Measurements from ENCODE around the gene CYYR1.
"Not testable (repeated sequence)": the region's sequence is repeated elsewhere in the genome, so short reads cannot be mapped to it uniquely, and the experiment has no call there.

The CYYR1 gene

DNA sequence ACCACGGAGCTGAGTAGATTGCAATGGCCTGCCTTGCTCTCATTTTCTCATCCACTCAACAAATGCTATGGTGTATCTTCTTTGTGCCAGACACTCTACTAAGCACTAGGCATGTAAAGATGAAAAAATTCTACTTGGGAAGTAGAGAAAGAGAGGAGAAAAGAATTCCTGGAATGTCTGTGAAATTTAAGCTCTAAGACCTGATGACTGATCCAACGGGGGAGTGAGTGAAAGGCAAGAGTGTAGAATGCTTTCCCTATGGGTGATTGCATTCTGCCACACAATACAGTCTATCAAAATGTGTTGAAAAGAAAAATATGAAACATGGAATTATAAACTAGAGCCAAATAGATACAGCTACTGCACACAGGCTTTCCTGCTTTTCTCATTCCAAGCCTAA, 82.3 kb downstream of the CYYR1 start:
- no peak for DNase-seq (ENCODE audit: low read depth, low spot score)

DNA sequence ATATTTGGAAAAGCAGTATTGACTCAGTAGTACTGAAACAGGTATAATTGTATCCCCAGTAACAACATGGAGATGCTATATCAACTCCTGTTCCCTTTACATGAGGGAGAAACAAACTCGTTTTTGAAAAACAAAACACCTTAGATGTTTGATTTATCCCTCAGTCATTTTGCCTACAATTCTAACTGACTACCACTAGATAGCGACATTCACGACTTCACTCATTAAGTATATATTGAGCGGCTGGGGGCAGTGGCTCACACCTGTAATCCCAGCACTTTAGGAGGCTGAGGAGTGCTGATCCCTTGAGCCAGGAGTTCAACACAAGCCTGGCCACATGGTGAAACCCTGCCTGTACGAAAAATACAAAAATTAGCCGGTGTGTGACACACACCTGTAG, 83.3 kb downstream of the CYYR1 start:
- DNase-seq (ENCODE audit: low read depth, low spot score) = no peak

GRCh38 chr21:26487981-26488480, 85.1 kb downstream of the CYYR1 start:
- DNase-seq (ENCODE audit: low read depth, low spot score) = no peak

- no peak for DNase-seq (ENCODE audit: low read depth, low spot score)
These were observed 99.6 kb downstream of the CYYR1 start for GRCh38 chr21:26473471-26473870.

DNA sequence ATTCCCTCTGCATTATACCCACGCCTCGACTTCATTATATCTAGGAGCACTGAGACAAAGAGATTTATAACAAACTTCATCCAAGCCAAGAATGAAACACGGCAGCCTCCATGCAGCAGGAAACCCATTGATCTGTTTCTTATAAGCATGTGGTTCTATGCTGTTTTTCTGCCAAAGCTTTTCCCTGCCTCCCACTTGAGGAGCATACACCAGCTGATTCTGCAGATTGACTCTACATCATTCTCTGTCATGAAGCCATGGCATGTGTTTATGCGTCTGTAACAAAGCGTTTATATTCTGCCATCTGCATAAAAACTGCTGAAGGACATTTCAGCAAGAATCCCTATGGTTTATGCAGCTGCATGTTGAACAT, 102.0 kb downstream of the CYYR1 start:
- no peak for DNase-seq (ENCODE audit: low read depth, low spot score)

- DNase-seq (ENCODE audit: low read depth, low spot score) = no peak
These were observed 102.6 kb downstream of the CYYR1 start for GRCh38 chr21:26470351-26471098.

GRCh38 chr21:26469789-26470188, 103.3 kb downstream of the CYYR1 start:
- DNase-seq (ENCODE audit: low read depth, low spot score) = no peak

- no peak for DNase-seq (ENCODE audit: low read depth, low spot score)
These were observed 107.2 kb downstream of the CYYR1 start for GRCh38 chr21:26465916-26466315.

GRCh38 chr21:26461500-26461899, 111.6 kb downstream of the CYYR1 start:
- DNase-seq (ENCODE audit: low read depth, low spot score) = no peak

DNA sequence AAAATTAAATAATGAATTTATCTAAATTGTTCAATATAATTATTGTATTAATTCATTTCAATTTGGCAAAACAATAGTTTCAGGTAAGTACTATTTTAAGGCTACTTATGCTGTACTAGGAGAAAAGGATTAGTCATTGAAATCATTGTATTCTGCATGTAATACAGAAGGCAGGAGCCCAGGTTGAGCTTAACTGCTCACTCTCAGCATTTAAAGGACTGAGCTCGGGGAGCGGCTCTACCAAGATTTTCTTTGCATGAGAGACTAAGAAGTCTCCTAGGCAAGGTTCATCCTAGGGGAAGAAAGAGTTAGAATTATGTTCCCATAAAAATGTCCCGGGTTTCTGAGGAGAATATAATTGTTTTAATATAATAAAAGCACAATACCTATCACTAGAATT, 112.5 kb downstream of the CYYR1 start:
- DNase-seq (ENCODE audit: low read depth, low spot score) = no peak

GRCh38 chr21:26458854-26459253, 114.2 kb downstream of the CYYR1 start:
- DNase-seq (ENCODE audit: low read depth, low spot score) = not testable (repeated sequence)

DNA sequence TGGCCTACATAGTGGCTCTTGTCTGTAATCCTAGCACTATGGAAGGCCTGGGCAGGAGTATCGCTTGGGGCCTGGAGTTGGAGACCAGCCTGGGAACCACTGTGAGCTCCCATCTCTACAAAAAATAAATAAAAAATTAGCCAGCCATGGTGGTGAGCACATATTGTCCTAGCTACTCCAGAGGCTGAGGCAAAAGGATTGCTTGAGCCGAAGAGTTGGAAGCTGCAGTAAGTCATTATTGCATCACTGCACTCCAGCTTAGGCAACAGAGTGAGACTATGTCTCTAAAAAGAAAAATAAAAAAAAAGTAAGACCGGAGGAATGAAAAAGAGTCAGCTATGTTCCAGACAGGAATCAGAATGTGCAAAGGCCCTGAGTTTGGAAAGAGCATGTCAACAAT, 115.3 kb downstream of the CYYR1 start:
- no peak for DNase-seq (ENCODE audit: low read depth, low spot score)

- no peak for DNase-seq (ENCODE audit: low read depth, low spot score)
These were observed 119.8 kb downstream of the CYYR1 start for GRCh38 chr21:26453267-26453666.

GRCh38 chr21:26451081-26451740, 121.9 kb downstream of the CYYR1 start:
- no peak for DNase-seq (ENCODE audit: low read depth, low spot score)

- no peak for DNase-seq (ENCODE audit: low read depth, low spot score)
These were observed 123.9 kb downstream of the CYYR1 start for GRCh38 chr21:26449161-26449560.

DNA sequence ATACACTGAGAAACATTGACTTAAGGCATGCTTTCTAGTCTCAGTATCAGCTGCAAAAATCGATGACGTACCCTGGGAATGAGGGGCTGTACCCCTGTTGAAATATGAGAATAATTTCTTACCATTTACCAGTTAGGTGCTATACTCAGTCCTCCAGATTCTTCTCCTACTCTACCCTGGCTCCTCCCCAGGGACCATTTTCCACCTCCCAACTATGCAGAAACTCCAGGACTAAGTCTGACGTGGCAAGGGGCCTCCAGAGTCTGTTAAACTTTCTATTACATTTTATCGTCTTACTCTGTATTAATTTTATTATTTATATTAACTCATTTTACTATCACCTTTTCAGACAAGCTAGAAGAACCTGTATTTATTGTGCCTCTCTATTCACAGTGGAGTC, 124.3 kb downstream of the CYYR1 start:
- DNase-seq (ENCODE audit: low read depth, low spot score) = no peak

GRCh38 chr21:26447932-26448475, 125.1 kb downstream of the CYYR1 start:
- DNase-seq (ENCODE audit: low read depth, low spot score) = no peak

- no peak for DNase-seq (ENCODE audit: low read depth, low spot score)
These were observed 127.6 kb downstream of the CYYR1 start for GRCh38 chr21:26445440-26445839.

- DNase-seq (ENCODE audit: low read depth, low spot score) = no peak
These were observed 128.4 kb downstream of the CYYR1 start for GRCh38 chr21:26444646-26445045.

DNA sequence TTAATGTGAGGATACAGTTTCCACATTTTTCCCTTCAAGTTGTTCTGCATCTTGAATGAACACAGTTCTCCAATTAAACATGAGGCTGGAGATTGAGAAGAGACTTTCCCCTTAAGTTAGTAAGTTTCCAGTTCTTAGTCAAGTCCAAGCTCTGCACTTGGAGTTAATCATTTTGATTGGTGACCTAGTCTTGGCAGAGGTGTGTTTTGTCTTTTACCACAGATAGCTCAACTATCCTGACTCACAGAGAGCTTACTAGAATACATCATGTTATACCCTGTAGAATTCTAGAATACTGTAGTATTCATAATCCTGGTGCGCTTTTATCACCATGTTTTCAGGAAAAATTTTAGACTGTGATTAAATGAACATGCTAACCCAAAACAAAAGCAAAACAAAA, 129.2 kb downstream of the CYYR1 start:
- DNase-seq (ENCODE audit: low read depth, low spot score) = no peak

GRCh38 chr21:26443291-26443690, 129.8 kb downstream of the CYYR1 start:
- DNase-seq (ENCODE audit: low read depth, low spot score) = no peak

DNA sequence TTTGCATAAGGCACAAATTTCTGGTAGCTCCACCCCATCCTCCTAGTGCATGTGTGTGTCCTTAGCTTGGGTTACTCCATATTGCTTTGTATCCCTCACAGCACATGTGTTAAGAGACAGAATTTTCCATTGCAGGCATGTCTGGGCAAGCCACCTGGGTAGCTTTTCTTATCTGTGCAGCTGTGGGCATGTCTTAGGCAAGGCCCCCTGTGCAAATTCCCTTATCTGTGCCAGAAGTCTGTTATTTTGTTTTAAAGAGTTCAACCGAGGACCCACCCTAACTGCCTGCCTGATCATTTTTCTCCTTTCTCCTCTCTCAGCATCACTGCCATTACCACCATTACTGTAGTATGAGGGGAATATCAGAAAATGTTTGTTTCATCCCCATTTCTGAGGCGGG, 131.9 kb downstream of the CYYR1 start:
- DNase-seq (ENCODE audit: low read depth, low spot score) = no peak

- no peak for DNase-seq (ENCODE audit: low read depth, low spot score)
These were observed 134.1 kb downstream of the CYYR1 start for GRCh38 chr21:26438976-26439375.
